A549 (cell line): ENCODE results near the gene FKBP4. TPM values are rescaled to one million over a fixed set of nuclear protein-coding genes. Genes with fewer than 3 reads are reported as not detected.

Source experiments
- ATAC-seq, 2 experiments: fragments of 200-7000 bp in 1 of 2; fragments of >200 bp in 1 of 2; cut with Nextera tagmentation in 1 of 2; cut with Tn5 transposase in 1 of 2; 3 replicates each; pipeline versions ENCODE4 v1.8.0 to v1.9.1; 2018 to 2020; ENCODE audit warnings: mild to moderate bottlenecking in 1 of 2, moderate library complexity in 1 of 2
- CTCF ChIA-PET: fragments of 300-600 bp; sonication (Branson Sonifier 250); formaldehyde crosslinking; extraction: SDS; loops from one replicate; lab custom pipeline; 2021; ENCODE audit warnings: antibody characterized with exemption, inconsistent platforms; lab: Yijun Ruan, JAX
- POLR2A ChIA-PET: fragments of 350-600 bp; formaldehyde crosslinking; extraction: SDS; loops from one replicate; lab custom pipeline; 2021; ENCODE audit warnings: antibody characterized with exemption, inconsistent platforms; lab: Yijun Ruan, JAX
- DNase-seq, 2 experiments: peaks; one replicate each; pipeline versions ENCODE4 v3.0.0 to v3.0.0-alpha.2; 2011 to 2016; ENCODE audit warnings: low read depth in 1 of 2, low spot score in 1 of 2
- FAIRE-seq: peaks from 2 replicates; lab custom pipeline; 2011; peaks lifted over from hg19 to GRCh38; lab: Jason Lieb, UNC
- H3K27ac ChIP-seq, 2 experiments: fragments of >200 bp; sonication (Bioruptor Twin); formaldehyde crosslinking; 3 replicates each; pipeline ENCODE4 v1.5.1; 2016 to 2017
- H3K4me1 ChIP-seq: fragments of >200 bp; sonication (Bioruptor Twin); formaldehyde crosslinking; 3 replicates; pipeline ENCODE4 v1.6.1; 2016
- H3K4me2 ChIP-seq: fragments of >200 bp; sonication (Bioruptor Twin); formaldehyde crosslinking; 3 replicates; pipeline ENCODE4 v1.6.1; 2016
- H3K4me3 ChIP-seq: fragments of >200 bp; sonication (Bioruptor Twin); formaldehyde crosslinking; 3 replicates; pipeline ENCODE4 v1.5.1; 2016
- H3K9me3 ChIP-seq: fragments of >200 bp; sonication (Bioruptor Twin); formaldehyde crosslinking; 3 replicates; pipeline ENCODE4 v1.6.1; 2016
- BHLHE40 ChIP-seq: IDR thresholded peaks from 2 replicates; pipeline ENCODE4 v1.6.1; 2012; ENCODE audit warnings: low read depth, low read length, inconsistent platforms
- CBX8 ChIP-seq: fragments of 200-600 bp; sonication (generic); IDR thresholded peaks from 2 replicates; pipeline ENCODE4 v1.6.1; 2016
- CEBPB ChIP-seq, 2 experiments: fragments of >200 bp in 1 of 2; sonication (Bioruptor Twin) in 1 of 2; formaldehyde crosslinking in 1 of 2; IDR thresholded peaks; 2 replicates each; pipeline ENCODE4 v1.6.1; 2012 to 2016
- EHF ChIP-seq: fragments of 250-450 bp; sonication (Bioruptor Pico); IDR thresholded peaks from 2 replicates; pipeline ENCODE4 v1.5.0; 2020; ENCODE audit warnings: mild to moderate bottlenecking
- HDAC2 ChIP-seq: fragments of 200-600 bp; sonication (generic); IDR thresholded peaks from 2 replicates; pipeline ENCODE4 v1.6.1; 2016
- HEYL ChIP-seq: fragments of 250-450 bp; sonication (Bioruptor Pico); IDR thresholded peaks from 2 replicates; pipeline ENCODE4 v1.8.0; 2021; ENCODE audit warnings: mild to moderate bottlenecking, moderate library complexity
- HOXA7 ChIP-seq: fragments of 250-450 bp; sonication (Bioruptor Pico); IDR thresholded peaks from 2 replicates; pipeline ENCODE4 v1.5.0; 2020; ENCODE audit warnings: mild to moderate bottlenecking, moderate library complexity
- MAFK ChIP-seq: fragments of 450-650 bp; IDR thresholded peaks from 2 replicates; pipeline ENCODE4 v1.6.1; 2014; ENCODE audit not compliant: partially characterized antibody
- MAZ ChIP-seq: fragments of 150-350 bp; IDR thresholded peaks from 2 replicates; pipeline ENCODE4 v1.6.1; 2014; ENCODE audit warnings: antibody characterized with exemption, low read depth, low read length, borderline replicate concordance
- PHF8 ChIP-seq: fragments of 200-600 bp; sonication (generic); IDR thresholded peaks from 2 replicates; pipeline ENCODE4 v1.6.1; 2016; ENCODE audit warnings: low read depth, mild to moderate bottlenecking, antibody characterized with exemption, moderate library complexity, borderline replicate concordance
- POLR2A ChIP-seq: IDR thresholded peaks from 2 replicates; pipeline ENCODE4 v1.6.1; 2012; ENCODE audit warnings: mild to moderate bottlenecking, low read length
- RAD21 ChIP-seq, 2 experiments: fragments of >200 bp in 1 of 2; sonication (Bioruptor Twin) in 1 of 2; formaldehyde crosslinking in 1 of 2; IDR thresholded peaks in 1 of 2; conservative IDR thresholded peaks in 1 of 2; 2 replicates in 1 of 2; 3 replicates in 1 of 2; pipeline ENCODE4 v1.6.1; 2012 to 2018; ENCODE audit warnings: inconsistent platforms in 1 of 2
- RFX5 ChIP-seq: fragments of 450-650 bp; IDR thresholded peaks from 2 replicates; pipeline ENCODE4 v1.7.1; 2014; ENCODE audit warnings: antibody characterized with exemption, mild to moderate bottlenecking, moderate library complexity
- TFCP2L1 ChIP-seq: fragments of 250-450 bp; sonication (Bioruptor Pico); IDR thresholded peaks from 2 replicates; pipeline ENCODE4 v1.5.0; 2021; ENCODE audit warnings: mild to moderate bottlenecking
- USF2 ChIP-seq: fragments of 450-650 bp; IDR thresholded peaks from 2 replicates; pipeline ENCODE4 v1.6.1; 2014; ENCODE audit warnings: antibody characterized with exemption
- ZFP36 ChIP-seq: fragments of 450-650 bp; IDR thresholded peaks from 2 replicates; pipeline ENCODE4 v1.6.1; 2014; ENCODE audit warnings: borderline replicate concordance; ENCODE audit not compliant: partially characterized antibody
- ZNF302 ChIP-seq: fragments of 250-450 bp; sonication (Bioruptor Pico); IDR thresholded peaks from 2 replicates; pipeline ENCODE4 v1.9.0; 2021; ENCODE audit warnings: inconsistent platforms, mild to moderate bottlenecking, moderate library complexity
- ZSCAN20 ChIP-seq: fragments of 250-450 bp; sonication (Bioruptor Pico); IDR thresholded peaks from 2 replicates; pipeline ENCODE4 v1.8.0; 2022; ENCODE audit warnings: mild to moderate bottlenecking, moderate library complexity
- WGBS: methylation state at CpG from one replicate; pipeline ENCODE4 v1.1.6; 2017; ENCODE audit errors: missing lambda C conversion rate; 5-methylcytosine and 5-hydroxymethylcytosine counted together
- polyA plus RNA-seq, 4 experiments: library from polyadenylated mRNA; depleted of rRNA in 3 of 4; stranded (reverse); fragments of >200 nt; fragmentation: RNase III in 1 of 4; extraction: RNeasy Plus Mini Kit Qiagen cat#74134 plus additional on column Dnase treatment in 1 of 4; gene quantifications; 2 replicates in 3 of 4; 3 replicates in 1 of 4; pipeline ENCODE4 v1.2.3, GENCODE V29; 2011 to 2017
- TF ChIP-seq, protein P1 (sequence below): fragments of >200 bp; sonication (Bioruptor Twin); formaldehyde crosslinking; IDR thresholded peaks from 3 replicates; pipeline ENCODE4 v1.6.1; 2016
- TF ChIP-seq, protein P2 (sequence below): IDR thresholded peaks from 2 replicates; pipeline ENCODE4 v1.6.1; 2012; ENCODE audit warnings: low read depth, borderline replicate concordance
- TF ChIP-seq, protein P3 (sequence below): fragments of 150-350 bp; IDR thresholded peaks from 2 replicates; pipeline ENCODE4 v1.6.1; 2014; ENCODE audit warnings: low read depth, mild to moderate bottlenecking, low read length

Gene FKBP4
- polyA plus RNA-seq, 2 of the 4 experiments (the other 2 are of a cell fraction), result 108 to 137 TPM

GRCh38 chr12:2826721-2827515, 32.1 kb downstream of the FKBP4 start:
- DNase-seq, result no peak
- ChIA-PET CTCF (interaction anchor here (0.7 to 1.2 kb wide), 2 partner anchors 18 to 108 kb away, joined by 3 read pairs; no protein-coding TSS in a partner anchor), POLR2A (no interaction called here)
- ATAC-seq, result no peak
- no peaks in the 10 kb centered on the region for H3K9me3 ChIP-seq
- 84% methylated on average over 14 of the region's 14 CpGs for WGBS
- no peak overlapping the region for H3K4me2 ChIP-seq
- TF ChIP-seq CEBPB (IDR thresholded peaks at IDR 0.05), result no peak
- no peak for TF ChIP-seq ZFP36
- TF ChIP-seq HOXA7, result no peak
- TF ChIP-seq MAFK, result no peak
- TF ChIP-seq TFCP2L1 (CRISPR knock-in tag), result no peak
- no peak for TF ChIP-seq RAD21 (conservative IDR thresholded peaks at IDR 0.05 in 1 of 2, IDR thresholded peaks at IDR 0.05 in 1 of 2)
- no peak for TF ChIP-seq ZSCAN20 (CRISPR knock-in tag)
- TF ChIP-seq, protein P1, sequence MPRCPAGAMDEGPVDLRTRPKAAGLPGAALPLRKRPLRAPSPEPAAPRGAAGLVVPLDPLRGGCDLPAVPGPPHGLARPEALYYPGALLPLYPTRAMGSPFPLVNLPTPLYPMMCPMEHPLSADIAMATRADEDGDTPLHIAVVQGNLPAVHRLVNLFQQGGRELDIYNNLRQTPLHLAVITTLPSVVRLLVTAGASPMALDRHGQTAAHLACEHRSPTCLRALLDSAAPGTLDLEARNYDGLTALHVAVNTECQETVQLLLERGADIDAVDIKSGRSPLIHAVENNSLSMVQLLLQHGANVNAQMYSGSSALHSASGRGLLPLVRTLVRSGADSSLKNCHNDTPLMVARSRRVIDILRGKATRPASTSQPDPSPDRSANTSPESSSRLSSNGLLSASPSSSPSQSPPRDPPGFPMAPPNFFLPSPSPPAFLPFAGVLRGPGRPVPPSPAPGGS, result no peak
- no peak for TF ChIP-seq PHF8
- TF ChIP-seq MAZ, result no peak
- TF ChIP-seq, protein P2, sequence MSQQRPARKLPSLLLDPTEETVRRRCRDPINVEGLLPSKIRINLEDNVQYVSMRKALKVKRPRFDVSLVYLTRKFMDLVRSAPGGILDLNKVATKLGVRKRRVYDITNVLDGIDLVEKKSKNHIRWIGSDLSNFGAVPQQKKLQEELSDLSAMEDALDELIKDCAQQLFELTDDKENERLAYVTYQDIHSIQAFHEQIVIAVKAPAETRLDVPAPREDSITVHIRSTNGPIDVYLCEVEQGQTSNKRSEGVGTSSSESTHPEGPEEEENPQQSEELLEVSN, result no peak
- TF ChIP-seq, protein P3, sequence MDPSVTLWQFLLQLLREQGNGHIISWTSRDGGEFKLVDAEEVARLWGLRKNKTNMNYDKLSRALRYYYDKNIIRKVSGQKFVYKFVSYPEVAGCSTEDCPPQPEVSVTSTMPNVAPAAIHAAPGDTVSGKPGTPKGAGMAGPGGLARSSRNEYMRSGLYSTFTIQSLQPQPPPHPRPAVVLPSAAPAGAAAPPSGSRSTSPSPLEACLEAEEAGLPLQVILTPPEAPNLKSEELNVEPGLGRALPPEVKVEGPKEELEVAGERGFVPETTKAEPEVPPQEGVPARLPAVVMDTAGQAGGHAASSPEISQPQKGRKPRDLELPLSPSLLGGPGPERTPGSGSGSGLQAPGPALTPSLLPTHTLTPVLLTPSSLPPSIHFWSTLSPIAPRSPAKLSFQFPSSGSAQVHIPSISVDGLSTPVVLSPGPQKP, result no peak
- no peak for TF ChIP-seq EHF
- no peak for TF ChIP-seq POLR2A
- no peak for TF ChIP-seq HEYL (CRISPR knock-in tag)
- TF ChIP-seq HDAC2, result no peak
- TF ChIP-seq USF2, result no peak
- no peaks in the 10 kb centered on the region for H3K4me1 ChIP-seq
- H3K27ac ChIP-seq, result no peak overlapping the region
- FAIRE-seq, result no peak
- no peak overlapping the region for H3K4me3 ChIP-seq

- FAIRE-seq, result no peak
- no peak for TF ChIP-seq ZNF302 (CRISPR knock-in tag)
- no peak for TF ChIP-seq RFX5
- no peak for TF ChIP-seq HDAC2
- TF ChIP-seq BHLHE40, result no peak
- TF ChIP-seq CBX8, result no peak
- Histone ChIP-seq H3K4me2 (no peak overlapping the region), H3K27ac (no peak overlapping the region), H3K4me1 (no peaks in the 10 kb centered on the region), H3K9me3 (no peaks in the 10 kb centered on the region), H3K4me3 (no peak overlapping the region)
- ChIA-PET POLR2A (no interaction called here), CTCF (no interaction called here)
- 93% methylated on average over 6 of the region's 6 CpGs for WGBS
- no peak for DNase-seq
- no peak for ATAC-seq
Measured at GRCh38 chr12:2829275-2829674, 34.5 kb downstream of the FKBP4 start.
